CD4-positive, alpha-beta T cell (primary cell): ENCODE data around the gene NDEL1. TPM values are rescaled to one million over a fixed set of nuclear protein-coding genes. Genes with fewer than 3 reads are reported as not detected.

Source experiments
- ATAC-seq: fragments of 200-7000 bp; cut with Tn5 transposase; one replicate; pipeline ENCODE4 v1.10.0; 2022; ENCODE audit warnings: mild to moderate bottlenecking; ENCODE audit not compliant: poor library complexity
- CTCF ChIA-PET: fragments of 350-600 bp; sonication (Branson Sonifier 250); formaldehyde crosslinking; loops from one replicate; lab custom pipeline; 2021; ENCODE audit warnings: antibody characterized with exemption, inconsistent platforms; lab: Charles Lee
- POLR2A ChIA-PET: fragments of 350-600 bp; sonication (Branson Sonifier 250); formaldehyde crosslinking; loops from one replicate; lab custom pipeline; 2021; ENCODE audit warnings: antibody characterized with exemption, inconsistent platforms; lab: Charles Lee
- DNase-seq, 14 experiments: peaks; one replicate each; pipeline ENCODE4 v3.0.0-alpha.2; 2013 to 2020; ENCODE audit warnings: mixed read lengths in 2 of 14
- H3K27ac ChIP-seq, 2 donors: one replicate each; pipeline versions ENCODE4 v1.5.1 to v1.7.0; 2013; ENCODE audit warnings: low read length in 2 of 2, low read depth in 1 of 2, mild to moderate bottlenecking in 1 of 2
- H3K27me3 ChIP-seq, 2 experiments: 1 replicate in 1 of 2; 2 replicates in 1 of 2; pipeline versions ENCODE4 v1.6.1 to v1.7.0; 2013; ENCODE audit warnings: low read length in 2 of 2, control low read depth in 1 of 2, mild to moderate bottlenecking in 1 of 2, moderate library complexity in 1 of 2; ENCODE audit not compliant: insufficient read depth in 2 of 2, control insufficient read depth in 1 of 2
- H3K36me3 ChIP-seq: one replicate; pipeline ENCODE4 v1.6.1; 2013; ENCODE audit warnings: low read length, control low read depth; ENCODE audit not compliant: insufficient read depth
- H3K4me1 ChIP-seq: one replicate; pipeline ENCODE4 v1.6.1; 2013; ENCODE audit warnings: low read length, control low read depth; ENCODE audit not compliant: insufficient read depth
- H3K4me3 ChIP-seq: one replicate; pipeline ENCODE4 v1.5.1; 2013; ENCODE audit warnings: mild to moderate bottlenecking, low read length, moderate library complexity
- H3K9me3 ChIP-seq, 2 experiments: 1 replicate in 1 of 2; 2 replicates in 1 of 2; pipeline versions ENCODE4 v1.6.1 to v1.7.0; 2013; ENCODE audit warnings: low read length in 2 of 2, mild to moderate bottlenecking in 2 of 2, control low read depth in 1 of 2, moderate library complexity in 1 of 2; ENCODE audit not compliant: control insufficient read depth in 1 of 2, insufficient read depth in 1 of 2
- H3K27ac Mint-ChIP-seq: one replicate; pipeline ENCODE4 v1.8.0; 2020; ENCODE audit warnings: mixed read lengths
- H3K27me3 Mint-ChIP-seq: one replicate; pipeline ENCODE4 v1.8.0; 2021; ENCODE audit warnings: mixed read lengths
- H3K36me3 Mint-ChIP-seq: one replicate; pipeline ENCODE4 v1.8.0; 2021; ENCODE audit warnings: low read depth, mixed read lengths
- H3K4me1 Mint-ChIP-seq: one replicate; pipeline ENCODE4 v1.8.0; 2021; ENCODE audit warnings: low read depth, mixed read lengths
- H3K4me3 Mint-ChIP-seq: one replicate; pipeline ENCODE4 v1.8.0; 2020; ENCODE audit warnings: mild to moderate bottlenecking, mixed read lengths
- H3K9me3 Mint-ChIP-seq: one replicate; pipeline ENCODE4 v1.8.0; 2020; ENCODE audit warnings: mixed read lengths
- intact Hi-C, 2 experiments: fragments of 100-400 bp; cut with DNase I in 1 of 2; cut with micrococcal nuclease in 1 of 2; formaldehyde crosslinking; loops; one replicate each; pipeline versions ENCODE4 v1.15.1 to v1.9.0; 2023 to 2025; cut with DNase I, micrococcal nuclease
- total RNA-seq, 174 experiments: library from RNA in 2 of 174; stranded (reverse) in 2 of 174; gene quantifications; one replicate each; pipeline ENCODE4 v1.2.3 and lab custom pipeline; 2021 to 2026
- TF ChIP-seq, protein P1 (sequence below): fragments of 200-600 bp; IDR thresholded peaks from one replicate; pipeline ENCODE4 v1.8.0; 2022; ENCODE audit warnings: antibody characterized with exemption, mild to moderate bottlenecking

The NDEL1 gene
- total RNA-seq, 2 experiments from 2014 or later, result 300 to 313 TPM

DNA sequence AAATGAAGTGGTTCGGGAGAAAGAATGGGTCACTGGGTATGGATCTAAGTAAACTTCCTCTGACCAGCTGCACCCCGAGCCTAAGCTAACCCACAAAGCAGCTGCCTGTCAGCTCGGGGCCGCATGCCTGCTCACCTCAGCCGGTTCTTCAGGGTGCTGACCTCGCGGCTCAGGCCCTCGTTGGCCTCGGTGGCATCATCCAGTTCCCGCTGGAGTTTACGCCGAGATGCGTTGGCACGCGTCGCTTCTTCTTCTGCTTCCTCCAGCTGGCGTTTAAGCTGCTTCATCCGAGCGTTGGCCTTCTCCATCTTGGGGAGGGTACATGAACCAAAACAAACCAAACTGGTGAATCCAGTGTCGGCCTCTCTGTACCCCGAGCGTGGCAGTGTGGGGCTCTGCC lies 41.1 kb downstream of the NDEL1 start:
- Mint-ChIP-seq H3K9me3 (no peaks in the 10 kb centered on the region), H3K27me3 (no peaks in the 10 kb centered on the region), H3K27ac (no peak overlapping the region), H3K36me3 (peaks cover 93% of the 10 kb centered on the region), H3K4me1 (no peaks in the 10 kb centered on the region), H3K4me3 (no peak overlapping the region)
- POLR2A ChIA-PET, result interaction anchor here (1.2 kb wide), 1 partner anchor 39 kb away, joined by 3 read pairs; no protein-coding TSS in a partner anchor
- Histone ChIP-seq H3K4me1 (no peaks in the 10 kb centered on the region), H3K9me3 (peaks cover 0 to 5% of the 10 kb centered on the region in 2 experiments), H3K4me3 (no peak overlapping the region), H3K36me3 (peaks cover 74% of the 10 kb centered on the region), H3K27me3 (no peaks in the 10 kb centered on the region), H3K27ac (no peak overlapping the region)
- intact Hi-C loops, result no loop called here
- DNase-seq, result no peak
- ATAC-seq, result no peak
- CTCF ChIA-PET, result no interaction called here
- TF ChIP-seq, protein P1, sequence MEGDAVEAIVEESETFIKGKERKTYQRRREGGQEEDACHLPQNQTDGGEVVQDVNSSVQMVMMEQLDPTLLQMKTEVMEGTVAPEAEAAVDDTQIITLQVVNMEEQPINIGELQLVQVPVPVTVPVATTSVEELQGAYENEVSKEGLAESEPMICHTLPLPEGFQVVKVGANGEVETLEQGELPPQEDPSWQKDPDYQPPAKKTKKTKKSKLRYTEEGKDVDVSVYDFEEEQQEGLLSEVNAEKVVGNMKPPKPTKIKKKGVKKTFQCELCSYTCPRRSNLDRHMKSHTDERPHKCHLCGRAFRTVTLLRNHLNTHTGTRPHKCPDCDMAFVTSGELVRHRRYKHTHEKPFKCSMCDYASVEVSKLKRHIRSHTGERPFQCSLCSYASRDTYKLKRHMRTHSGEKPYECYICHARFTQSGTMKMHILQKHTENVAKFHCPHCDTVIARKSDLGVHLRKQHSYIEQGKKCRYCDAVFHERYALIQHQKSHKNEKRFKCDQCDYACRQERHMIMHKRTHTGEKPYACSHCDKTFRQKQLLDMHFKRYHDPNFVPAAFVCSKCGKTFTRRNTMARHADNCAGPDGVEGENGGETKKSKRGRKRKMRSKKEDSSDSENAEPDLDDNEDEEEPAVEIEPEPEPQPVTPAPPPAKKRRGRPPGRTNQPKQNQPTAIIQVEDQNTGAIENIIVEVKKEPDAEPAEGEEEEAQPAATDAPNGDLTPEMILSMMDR, result no peak

DNA sequence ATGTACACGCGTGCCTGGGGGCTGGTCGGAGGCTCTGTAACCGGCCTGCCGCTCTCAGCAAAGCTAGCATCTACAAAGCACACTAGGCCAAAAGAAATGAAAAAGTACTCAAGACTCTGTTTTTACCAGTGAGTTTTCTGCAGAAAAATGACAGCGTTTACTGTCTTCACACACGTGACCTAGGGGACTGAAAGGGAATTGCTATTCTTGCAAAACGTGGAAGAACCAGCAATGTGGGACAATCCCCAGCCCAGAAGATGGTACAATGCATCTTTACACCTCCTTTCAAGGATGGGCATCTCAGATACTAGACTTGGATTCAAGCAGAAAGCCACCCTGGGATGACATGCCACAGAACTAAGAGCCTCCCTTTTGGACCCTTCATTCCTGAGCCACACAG lies 41.5 kb downstream of the NDEL1 start:
- intact Hi-C loops, result no loop called here
- Histone ChIP-seq H3K36me3 (peaks cover 74% of the 10 kb centered on the region), H3K4me1 (no peaks in the 10 kb centered on the region), H3K27ac (no peak overlapping the region), H3K27me3 (no peaks in the 10 kb centered on the region), H3K4me3 (no peak overlapping the region), H3K9me3 (peaks cover 0 to 9% of the 10 kb centered on the region in 2 experiments)
- H3K4me1 Mint-ChIP-seq, result no peaks in the 10 kb centered on the region
- H3K9me3 Mint-ChIP-seq, result no peaks in the 10 kb centered on the region
- no peak for ATAC-seq
- peaks cover 93% of the 10 kb centered on the region for H3K36me3 Mint-ChIP-seq
- ChIA-PET POLR2A (no interaction called here), CTCF (no interaction called here)
- no peak for DNase-seq
- no peak overlapping the region for H3K4me3 Mint-ChIP-seq
- TF ChIP-seq, protein P1, result no peak
- H3K27me3 Mint-ChIP-seq, result no peaks in the 10 kb centered on the region
- no peak overlapping the region for H3K27ac Mint-ChIP-seq

DNA sequence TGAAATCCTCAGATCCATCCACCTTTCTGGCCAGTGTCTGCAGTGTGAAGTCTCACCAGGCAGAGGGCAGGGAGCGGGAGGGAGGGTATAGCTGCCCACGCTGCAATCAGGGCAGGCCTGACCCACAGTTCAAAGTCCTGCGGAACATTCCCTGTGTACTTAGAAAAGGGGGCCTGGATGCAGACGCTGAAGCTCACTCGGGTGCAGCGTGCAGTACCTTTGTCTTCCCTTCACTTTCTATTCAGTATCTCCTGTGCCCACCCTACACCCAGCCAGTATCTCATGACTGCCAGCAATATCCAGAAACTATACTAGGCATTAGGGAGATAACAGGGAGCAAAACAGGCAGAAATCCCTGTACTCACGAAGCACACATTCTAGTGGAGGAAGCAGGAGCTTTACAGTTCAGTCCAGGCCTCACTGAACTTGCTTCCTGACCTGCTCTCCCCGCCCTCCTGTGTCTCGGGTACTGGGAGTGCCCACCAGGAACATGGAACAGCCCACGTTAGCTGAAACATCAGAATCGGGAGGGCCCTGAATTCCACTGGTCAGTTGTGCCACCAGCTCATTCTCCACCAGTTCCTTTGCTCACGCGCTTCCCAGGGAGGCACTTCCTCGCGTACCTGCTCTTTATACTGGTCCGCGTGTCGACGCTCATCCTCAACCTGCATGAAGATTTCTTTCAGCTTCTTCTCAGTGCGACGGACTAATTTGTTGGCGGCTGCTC lies 42.2 kb downstream of the NDEL1 start:
- peaks cover 97% of the 10 kb centered on the region for H3K36me3 Mint-ChIP-seq
- H3K36me3 ChIP-seq, result peaks cover 68% of the 10 kb centered on the region

More for the DNA sequence above, 42.2 kb downstream of the NDEL1 start:
- H3K4me3 ChIP-seq, result no peak overlapping the region
- H3K27me3 Mint-ChIP-seq, result no peaks in the 10 kb centered on the region
- H3K4me1 ChIP-seq, result no peaks in the 10 kb centered on the region
- H3K27ac Mint-ChIP-seq, result no peak overlapping the region
- ATAC-seq (no peak), DNase-seq (no peak)
- H3K4me3 Mint-ChIP-seq, result no peak overlapping the region
- CTCF ChIA-PET, result no interaction called here
- TF ChIP-seq, protein P1, result no peak
- no peak overlapping the region for H3K27ac ChIP-seq
- no peaks in the 10 kb centered on the region for H3K27me3 ChIP-seq
- POLR2A ChIA-PET, result no interaction called here
- H3K9me3 Mint-ChIP-seq, result no peaks in the 10 kb centered on the region
- peaks cover 0 to 16% of the 10 kb centered on the region in 2 experiments for H3K9me3 ChIP-seq
- intact Hi-C loops, result no loop called here
- no peaks in the 10 kb centered on the region for H3K4me1 Mint-ChIP-seq
